GM18907 (cell line): ENCODE measurements around the gene ESRRB.

ENCODE experiments used
- ATAC-seq: cut with Tn5 transposase; IDR thresholded peaks from one replicate; pipeline ENCODE4 v1.9.1; 2021; ENCODE audit warnings: mild to moderate bottlenecking, moderate library complexity; ENCODE audit not compliant: unreplicated experiment

Gene ESRRB

DNA sequence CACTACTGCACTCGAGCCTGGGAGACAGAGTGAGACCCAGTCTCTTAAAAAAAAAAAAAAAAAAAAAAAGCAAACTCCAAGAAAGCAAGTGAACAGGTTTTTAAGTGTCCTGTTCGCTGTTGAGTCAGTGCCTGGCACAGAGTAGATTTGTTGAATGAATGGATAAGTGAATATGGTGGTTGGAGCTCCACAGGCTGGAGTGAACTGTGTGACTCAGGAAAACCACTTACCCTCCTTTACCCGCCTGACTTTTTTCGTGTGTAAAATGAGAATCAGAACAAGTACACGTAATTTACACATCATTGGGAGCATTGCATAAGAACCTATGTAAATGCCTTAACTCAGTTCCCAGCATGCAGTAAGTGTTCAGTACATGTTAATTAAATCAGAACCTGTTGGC, 24.0 kb upstream of the ESRRB start:
- no peak for ATAC-seq

DNA sequence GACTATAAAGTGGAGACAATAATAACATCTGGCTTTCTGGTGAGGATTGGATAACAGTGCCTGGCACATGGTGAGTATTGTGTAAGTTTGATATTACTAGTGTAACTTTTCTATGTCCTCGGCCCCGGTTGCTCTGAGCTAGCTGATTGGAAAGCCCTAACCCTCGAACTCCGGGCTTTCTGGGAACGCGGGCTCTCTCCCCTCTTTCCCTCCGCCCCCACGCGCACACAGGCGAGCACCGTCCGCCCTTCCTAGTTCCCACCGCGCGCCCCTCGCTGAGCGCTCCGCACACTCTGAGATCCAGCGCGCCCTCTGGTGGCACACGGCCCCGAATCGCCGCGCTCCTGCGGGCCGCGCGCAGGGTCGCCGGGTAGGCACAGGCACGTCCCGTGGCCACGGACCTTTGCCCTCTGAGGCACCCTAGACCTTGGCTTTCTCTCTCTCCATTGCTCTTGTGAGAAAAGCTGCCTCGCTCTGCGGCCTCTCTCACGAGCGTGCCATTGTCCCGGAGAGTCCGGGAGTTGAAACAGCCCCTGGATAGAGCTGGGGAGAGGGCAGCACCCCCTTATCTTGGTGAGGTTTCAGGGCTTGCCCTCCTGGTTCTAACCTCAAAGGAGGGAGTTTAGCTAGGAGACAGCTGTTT, 23.2 kb upstream of the ESRRB start:
- ATAC-seq: peak; percentile 66

DNA sequence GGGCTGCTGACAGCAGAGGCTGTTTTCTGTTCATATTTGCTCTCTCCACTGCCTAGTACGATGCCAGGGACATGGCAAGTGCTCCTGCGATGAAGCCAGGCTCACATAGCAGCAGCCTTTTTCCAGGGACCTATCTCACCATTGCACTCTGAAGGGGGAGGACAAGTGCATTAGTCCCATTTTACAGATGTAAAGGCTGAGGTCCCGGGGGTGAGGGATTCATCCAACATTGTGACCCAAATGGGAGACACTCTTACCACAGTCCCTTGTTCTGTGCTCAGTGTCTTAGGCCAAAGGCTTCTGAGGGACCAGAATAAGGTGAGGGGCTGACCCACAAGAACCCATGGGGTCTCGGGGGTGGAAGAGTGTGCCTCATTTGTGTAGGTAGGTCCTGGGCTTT, 21.6 kb upstream of the ESRRB start:
- no peak for ATAC-seq

DNA sequence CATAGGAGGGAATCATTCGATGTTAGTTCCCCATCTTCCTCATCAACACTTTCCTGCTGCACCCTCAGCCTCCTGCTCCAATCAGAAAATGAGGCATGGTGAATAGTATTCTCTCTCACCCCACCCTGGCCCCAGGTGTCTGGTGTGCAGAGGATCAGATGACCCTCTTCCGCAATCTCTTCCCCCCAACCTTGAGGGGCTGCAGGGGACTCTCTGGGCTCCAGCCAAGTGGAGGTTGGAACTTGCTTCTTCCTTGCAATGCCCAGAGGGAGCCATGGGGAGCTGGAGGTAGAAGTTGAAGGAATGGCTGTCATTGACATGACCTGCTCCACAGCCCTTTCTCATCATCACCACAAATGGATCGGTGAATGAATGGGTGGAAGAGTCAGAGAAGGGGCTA, 20.2 kb upstream of the ESRRB start:
- no peak for ATAC-seq

DNA sequence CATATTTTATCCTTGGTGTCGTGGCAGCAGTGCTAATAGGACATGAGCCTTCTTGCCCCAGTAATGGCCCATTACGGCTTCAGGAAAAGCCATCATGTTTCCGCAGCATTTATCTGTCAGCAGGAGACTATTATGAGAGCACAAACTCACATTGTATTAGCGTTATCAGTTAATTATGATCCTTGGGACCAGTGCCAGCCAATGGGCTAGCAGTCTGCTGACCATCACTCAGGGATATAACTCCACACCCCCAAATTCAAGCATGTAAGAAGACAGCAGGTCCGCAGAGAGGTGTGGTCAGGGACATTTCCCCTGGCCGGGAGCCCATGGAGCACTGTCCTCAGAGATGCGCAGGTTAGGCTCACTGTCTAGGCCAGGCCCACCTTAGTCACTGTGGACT, 4.9 kb upstream of the ESRRB start:
- ATAC-seq: no peak

DNA sequence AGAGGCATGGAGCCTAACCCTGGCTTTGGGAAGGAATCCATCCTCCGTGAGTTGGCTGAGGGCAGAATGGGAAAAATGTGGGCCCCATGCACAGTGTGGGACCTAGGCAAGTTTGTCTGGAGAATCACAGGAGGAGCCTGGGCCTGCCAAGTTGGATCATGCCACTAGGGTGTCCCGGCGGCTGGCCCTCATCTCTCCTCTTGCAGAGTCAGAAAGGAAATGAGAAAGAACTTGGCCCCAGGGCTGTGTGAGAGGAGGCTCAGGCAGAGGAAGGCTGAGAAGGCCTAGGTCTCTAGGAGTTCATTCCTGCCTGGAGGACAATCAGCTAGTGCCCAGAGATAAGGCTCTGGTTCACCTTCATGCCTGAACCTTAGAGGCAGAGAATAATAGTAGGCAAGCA, 2.5 kb upstream of the ESRRB start:
- no peak for ATAC-seq

DNA sequence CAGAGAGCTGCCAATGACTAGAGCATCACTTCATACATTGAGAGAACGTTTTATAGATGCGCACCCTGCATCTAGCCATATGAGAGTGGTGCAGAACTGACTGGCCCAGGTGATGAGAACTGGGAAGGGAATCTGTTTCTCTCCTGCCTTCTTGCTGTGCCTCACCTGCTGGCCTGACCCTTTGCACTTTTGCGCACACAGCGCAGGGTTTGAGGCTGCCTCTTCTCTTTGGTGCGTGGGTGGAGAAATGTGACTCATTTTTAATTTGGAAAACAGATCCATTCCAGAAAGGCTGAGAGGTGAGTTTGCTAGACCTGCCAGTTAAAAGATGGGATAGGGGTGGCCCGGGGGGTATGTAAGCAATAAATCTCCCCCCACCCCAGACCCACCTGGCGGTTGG, 453 bp upstream of the ESRRB start:
- no peak for ATAC-seq

DNA sequence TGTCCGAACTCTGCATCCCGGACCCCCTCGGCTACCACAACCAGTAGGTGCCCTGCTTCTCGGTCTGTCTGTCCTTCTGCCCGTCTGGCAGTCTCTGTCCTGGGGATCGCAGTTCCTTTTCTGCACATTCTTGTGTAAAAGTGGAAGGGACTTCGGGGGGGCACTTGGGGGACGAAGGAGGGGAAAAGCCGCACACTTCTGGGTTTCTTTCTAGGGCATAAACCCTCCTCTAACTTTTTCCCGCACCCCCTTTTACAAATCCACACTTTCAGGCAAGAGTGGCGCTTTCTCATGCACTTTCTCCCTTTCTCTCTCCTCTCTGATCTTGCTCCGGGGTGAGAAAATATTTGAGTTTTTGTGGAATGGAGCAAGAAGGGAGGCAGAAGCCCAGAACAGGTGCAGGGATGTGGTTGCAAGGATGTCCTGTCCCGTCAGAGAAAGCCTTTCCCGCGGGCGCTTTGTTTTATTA, 506 bp downstream of the ESRRB start:
- no peak for ATAC-seq

DNA sequence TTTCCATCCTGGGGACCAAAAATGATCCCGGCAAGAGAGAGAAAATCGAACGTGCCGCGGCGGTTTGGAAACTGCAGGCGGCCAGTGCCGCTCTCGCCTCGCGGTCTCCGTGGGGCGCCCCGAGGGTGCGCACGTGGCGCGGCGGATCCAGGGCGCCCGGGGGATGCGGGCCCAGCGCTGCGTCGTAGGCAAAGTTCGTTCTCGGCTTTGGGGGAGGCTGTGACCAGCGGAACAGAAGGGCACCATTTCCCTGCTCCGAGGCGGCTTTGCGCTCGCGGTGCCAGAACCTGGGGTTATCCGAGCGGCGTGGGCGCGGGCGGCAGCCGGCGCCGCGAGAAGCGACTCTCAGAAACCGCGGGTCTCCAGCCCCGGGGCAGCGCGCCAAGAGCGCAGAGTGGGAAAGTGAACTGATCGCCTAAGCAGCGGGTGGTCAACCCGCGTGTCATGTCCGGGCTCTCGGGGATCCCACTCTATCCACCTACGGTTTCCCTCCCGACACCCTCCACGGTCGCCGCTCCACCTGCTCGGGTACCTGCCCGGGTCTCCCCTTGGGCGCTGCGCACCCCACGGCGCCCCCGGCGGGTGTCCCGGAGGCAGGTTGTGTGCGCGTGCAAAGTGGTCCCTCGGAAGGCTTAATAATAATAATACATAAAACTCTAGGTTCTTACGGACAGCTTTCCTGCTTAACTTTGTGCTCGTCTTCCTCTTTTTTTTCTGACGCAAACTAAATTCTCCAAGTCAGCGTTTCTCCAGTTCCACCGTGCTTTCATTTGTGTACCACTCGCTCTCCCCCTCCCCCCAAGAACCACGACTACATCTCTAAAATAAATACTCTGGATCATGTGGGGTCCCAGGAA, 1.2 kb downstream of the ESRRB start:
- ATAC-seq: no peak

DNA sequence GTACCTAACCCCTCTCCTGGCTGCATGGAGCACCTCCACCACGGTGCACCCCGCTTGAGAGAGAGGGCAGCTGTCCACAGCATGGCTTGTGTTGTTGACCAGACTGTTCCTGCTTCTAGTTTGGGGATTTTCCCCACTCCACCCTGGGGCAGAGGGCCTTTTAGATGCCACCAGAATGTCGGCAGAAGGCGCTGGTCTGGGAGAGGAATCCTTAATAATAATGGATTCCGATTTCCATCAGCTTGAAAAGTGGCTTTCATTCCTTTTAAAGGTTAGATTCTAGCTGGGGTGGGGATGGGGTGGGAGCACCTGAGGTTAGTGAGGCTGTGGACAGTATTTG, 1.8 kb downstream of the ESRRB start:
- no peak for ATAC-seq

DNA sequence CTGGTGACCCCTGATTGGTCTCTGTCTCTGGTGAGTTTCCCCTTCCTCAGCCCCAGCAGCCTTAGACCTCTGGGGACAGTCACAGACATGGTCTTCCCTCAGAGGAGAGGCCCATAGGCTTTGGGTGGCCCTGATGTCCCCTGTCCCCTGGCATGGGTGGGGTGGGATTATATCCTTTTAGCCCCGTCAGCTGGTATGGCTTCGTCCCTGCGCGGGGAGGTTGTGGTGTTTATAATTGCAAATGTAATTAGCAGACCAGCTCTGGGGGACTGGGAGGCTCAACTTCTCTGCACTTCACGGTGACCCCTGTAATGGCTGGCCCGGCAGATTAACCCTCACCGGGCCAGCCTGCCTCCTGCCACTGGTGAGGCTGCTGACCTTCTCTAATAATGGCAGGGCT, 5.1 kb downstream of the ESRRB start:
- no peak for ATAC-seq

DNA sequence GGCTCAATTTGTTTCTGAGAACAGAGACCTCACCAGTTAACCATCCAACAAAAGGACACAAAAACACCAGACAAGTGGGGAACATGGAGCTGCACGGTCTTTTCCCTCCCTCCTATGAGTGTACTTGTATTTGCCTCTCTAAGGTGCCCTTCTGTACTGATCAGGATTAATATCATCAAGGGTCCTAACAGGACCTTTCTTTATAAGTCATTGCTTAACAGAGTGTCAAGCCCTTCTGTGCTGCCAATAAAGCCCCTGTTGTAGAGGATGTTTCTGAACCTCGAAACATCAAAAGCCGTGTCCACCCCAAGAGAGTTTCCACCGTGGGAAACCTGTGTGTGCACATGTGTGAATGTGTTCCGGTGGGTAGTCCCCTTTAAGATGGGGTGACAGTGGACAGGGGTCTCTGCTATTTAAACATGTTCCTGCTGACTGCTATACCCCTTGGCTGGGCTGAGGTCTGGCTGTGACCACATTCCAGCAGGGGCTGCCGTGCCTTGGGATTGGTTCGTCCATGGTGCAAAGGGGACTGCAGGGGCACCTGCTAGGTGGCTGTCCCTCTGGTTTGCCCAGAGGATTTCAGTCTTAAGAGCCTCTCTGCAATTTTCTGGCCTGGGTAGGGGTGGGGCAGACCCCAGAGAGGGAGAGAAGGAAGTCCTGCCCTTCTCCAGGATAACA, 6.0 kb downstream of the ESRRB start:
- ATAC-seq: no peak

DNA sequence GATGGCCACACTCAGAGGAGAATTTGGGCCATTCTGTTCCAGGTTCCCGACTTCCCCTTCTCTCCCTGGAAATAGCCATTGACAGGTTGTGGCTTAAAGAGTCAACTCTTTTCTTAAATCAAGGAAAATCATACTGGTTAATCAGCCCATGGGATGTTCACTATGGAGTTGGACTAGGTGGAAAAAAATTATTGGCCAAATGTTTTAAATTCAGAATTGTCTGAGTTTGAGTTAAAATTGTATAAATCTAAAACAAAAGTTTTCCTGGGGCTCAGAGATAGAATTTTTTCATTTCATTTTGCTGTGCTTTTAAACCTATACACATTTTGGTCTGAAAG, 6.5 kb downstream of the ESRRB start:
- no peak for ATAC-seq

DNA sequence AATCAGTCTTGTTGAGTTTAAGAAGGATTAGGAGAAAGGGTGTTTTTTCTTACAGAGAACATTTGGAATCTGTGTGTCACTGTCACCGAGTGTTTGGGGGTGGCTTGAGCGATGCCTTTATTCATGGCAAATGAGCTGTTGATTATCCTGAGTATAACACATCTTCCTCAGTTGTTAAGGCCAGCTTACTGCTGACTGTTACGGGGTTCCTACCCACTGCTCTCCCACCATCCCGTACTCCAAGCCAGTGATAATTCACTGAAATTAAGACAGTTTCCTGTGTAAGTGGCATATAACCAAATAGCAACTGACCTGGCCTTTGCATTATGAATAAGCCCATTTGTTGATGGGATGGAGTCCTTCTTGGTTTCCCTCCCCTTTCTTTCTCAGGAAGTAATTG, 9.5 kb downstream of the ESRRB start:
- ATAC-seq: no peak

DNA sequence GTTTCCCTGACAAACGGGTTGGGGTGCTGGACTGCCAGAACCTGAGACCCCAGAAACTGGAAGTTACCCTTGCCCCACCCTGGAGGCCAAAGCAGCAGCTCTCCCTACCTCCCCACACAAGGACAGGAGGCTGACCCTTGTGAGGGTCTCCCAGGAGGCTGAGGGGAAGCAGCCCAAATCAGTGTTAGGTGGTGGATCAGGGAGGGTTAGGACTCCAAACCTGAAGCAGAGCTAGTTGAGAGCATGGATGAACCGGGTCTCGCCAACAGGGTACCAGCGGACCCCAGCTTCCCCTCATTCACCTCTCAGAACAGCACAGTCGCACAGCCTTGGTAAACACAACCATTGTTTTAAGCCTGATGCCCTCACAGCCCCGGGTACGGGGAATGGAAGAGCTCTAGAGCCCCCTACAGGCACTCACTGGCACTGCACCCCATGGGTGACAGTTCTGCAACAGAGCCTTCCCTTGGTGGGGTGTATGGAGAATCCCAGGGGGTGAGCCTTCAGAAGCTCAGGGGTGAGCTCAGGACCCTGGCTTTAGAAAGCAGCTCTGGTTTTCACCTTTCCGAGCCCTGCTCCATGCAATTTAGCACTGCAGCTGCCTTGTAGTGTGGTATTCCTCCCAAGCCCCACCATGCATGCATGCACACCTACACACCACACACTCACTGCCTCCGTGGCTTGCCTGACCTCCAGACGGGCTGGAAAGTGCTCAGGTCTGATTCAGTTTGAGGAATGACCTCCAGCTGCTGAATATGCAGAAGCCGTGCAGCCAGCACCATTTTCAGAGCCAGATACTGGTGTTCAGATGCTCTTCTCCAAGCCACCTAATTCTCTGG, 11.2 kb downstream of the ESRRB start:
- peak; percentile 68 for ATAC-seq

DNA sequence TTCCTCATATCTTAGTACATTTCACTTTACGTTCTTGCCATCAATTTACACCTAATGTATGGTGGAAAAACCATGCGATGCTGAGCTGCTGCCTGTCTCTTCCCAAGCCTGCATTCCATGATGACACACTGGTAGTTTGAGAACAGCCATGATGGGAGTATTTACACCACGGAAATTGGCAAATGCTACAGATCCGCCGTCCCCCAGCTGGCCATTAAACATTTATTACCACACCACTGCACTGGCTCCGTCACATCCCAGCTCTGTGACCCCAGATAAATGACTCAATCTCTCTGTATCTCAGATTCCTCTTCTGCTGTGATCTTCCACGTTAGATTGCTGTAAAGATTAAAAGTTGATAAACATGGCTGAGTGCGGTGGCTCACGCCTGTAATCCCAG, 13.9 kb downstream of the ESRRB start:
- ATAC-seq: no peak

DNA sequence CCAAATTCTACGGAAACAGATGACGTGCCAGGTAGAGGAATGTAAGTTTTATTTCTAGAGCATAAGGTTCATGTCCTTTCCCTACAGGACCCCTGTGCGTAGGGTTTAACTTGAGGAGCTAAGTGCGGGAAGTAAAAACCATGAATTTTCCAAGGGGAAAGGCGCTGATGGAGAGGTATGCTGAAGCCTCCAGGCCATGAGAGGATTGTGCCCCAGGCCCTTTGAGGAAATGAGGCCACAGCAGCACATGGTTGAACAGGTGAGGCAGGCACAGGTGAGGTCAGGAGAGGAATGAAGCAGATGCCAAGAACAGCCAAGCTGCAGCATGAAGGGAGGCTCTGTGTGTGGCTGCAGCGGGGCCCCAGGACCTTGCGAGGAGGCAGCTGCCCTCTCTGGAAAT, 14.7 kb downstream of the ESRRB start:
- ATAC-seq: no peak

DNA sequence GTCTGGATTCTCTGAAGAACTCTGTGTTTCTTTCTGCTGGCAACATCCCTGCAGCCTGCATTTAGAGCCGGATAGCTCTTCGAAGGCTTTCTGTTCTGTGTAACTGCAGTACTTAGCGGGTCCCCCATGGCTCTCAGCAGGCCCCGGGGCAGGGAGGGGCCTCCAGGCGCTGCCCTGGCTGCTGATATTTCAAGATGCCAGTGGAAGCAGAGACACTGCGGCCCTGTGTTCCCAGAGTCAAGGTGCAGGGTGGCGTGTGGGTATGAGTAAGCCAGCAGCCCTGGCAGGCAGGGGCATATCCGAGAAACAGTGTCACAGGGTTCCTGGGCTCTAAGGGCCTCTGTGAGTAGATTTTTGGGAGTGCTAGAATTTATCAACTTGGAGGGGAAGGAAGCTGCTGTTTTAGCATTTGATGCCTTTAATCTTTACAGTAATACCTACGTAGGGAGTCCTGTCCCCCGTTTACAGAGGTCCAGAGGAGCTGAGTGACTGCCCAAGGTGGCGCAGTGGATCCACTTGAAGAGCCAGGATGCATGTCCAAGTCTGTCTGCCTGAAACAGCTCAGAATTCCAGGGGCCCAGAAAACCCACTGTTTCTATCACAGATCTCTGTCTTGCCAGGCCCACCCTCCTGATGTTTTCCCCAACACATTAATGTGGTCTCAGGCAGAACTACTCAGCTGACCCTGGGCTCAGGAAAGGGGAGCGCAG, 16.2 kb downstream of the ESRRB start:
- ATAC-seq: no peak

DNA sequence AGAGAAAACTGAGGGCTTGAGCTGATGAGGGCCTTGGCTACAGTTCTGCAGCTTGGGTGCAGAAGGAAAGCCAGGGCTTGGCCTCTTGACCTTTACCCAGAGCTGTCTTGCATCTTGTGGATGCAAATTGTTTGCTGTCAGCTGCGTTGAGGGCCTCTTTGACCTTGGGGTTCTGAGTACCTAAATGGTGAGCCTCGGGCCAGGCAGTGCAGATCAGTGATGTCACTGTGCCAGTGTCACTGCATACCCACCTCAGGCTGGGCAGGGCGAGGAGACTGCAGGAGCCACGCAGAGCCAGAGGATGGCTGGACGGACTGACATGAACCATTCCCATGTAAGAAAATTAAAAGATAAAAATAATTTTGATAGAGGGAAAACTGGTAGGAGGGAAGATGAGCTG, 18.6 kb downstream of the ESRRB start:
- no peak for ATAC-seq

DNA sequence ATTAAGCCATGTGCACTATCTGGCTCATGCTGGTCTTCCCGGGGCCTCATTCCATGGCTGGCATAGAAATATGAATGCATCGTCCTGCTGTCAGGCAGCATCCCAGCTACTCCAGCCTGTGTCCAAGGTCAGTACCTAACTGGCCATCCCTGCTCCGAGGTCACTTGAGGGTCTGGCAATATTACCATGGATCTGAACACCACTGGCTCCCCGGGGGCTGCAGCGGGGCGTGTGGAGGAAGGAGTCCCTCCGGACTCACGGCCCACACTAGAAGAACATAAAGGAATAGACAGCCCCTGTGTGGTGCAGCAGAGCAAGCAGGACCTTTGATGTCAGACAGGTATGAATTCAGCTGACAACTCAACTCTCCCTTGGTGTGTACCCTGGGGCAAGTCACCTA, 19.2 kb downstream of the ESRRB start:
- ATAC-seq: no peak

DNA sequence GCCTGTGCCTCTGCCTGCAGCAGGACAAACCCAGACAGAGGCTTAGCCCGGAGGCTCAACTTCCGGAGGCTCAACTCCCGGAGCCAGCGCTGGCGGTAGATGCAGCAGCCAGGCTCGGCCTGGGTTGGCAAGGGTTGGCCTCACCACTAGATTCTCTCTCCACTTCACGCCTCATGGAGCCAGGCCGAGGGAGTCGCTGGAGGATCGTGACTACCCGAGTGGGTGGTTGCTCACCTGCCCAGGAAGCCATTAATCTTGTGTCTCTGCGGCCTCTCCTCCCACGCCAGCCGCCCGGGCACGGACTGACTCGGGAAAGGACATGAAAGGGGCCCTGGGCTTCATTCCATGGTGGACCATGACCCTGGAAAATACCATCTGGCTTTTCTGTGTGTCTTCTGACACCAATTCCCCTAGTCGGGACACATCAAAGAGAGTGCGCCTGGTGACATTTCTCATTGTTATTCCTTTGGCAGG, 20.8 kb downstream of the ESRRB start:
- ATAC-seq: no peak
